Raji (cell line): ENCODE results near the gene HNRNPC.

ENCODE experiments used
- POLR2A ChIP-seq: IDR thresholded peaks from 2 replicates; pipeline ENCODE4 v1.6.1; 2011; ENCODE audit warnings: low read depth, low read length, control low read depth; ENCODE audit not compliant: insufficient read depth

The HNRNPC gene

DNA sequence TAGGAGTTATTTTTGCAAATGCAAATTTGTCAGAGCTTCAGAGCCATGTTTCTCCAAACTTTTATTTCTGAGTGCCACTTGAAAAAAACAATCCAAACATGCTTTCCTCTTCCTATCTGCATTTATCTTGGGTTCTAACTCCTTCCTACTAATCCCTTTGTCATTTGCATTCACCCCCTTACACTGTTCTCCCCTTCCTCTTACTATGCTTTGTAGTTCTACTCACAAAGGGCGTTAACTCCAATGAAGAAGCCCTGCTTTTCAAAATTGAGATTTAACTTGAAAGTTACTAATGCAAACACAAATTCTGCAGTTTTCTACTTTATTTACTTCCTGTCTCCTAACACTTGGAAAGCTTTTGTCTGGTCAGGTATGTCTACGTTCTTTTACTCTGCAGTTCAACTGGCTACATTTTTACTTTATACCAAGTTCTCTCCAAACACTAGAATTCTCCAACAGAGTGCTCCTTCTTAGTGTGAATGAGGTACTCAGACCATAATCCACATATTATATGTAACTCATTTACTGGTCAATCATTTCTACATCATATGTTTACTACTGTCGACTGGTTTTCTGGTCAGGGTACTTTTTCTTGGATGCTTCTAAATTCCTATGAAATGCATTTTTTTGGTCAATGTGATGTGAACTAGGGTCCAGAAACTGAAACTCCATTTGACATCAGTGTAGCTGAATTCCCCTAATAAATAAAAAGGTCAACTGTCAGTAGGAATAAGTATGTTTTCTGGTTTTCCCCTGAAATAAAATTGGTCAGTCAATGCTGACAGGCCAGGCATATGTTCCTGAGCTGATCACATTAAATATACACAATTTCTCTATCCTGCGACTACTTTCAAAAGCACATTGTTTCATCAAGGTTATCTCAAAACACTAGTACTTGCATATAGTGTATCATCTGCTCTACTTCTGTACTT is 62.2 kb downstream of the HNRNPC start:
- TF ChIP-seq POLR2A, result no peak

DNA sequence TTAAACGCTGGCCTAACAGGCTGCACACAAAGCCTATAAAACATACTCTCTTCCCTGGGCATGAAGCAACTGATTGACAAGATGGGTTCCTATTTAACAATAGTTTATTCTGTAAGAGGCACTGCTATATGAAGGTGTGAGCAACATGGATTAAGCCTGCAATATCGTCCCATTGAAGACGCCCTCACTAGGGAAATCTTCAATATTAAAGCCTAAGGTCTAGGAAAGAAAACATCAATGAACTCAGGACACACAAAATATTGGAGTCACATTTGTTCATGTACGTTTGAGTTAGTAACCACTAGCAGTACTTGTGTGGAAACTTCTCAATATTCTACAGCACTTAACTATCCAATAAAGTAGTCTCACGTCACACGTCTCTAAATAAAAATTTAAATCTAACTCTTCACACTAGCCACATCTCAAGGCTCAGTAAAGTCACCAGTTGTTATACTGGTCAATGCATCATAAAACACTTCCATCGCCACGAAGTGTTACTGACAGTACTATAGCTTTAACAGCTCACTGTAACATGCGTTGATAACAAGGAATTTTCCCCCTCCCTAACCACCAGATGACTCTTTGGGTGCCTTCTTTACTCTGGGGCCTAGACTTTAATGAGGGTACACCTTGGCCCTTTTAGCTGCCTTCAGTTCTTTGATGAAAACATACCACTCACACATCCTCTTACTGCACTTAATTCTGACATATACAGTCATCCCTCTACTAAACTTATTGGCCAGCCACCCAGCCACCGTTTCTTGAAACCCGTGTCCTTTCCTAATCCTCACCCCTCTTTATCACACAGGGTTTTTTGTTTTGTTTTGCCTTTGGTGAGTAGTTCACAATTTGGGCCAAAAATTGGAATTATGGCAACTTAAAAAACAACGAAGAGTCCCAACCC is 63.3 kb downstream of the HNRNPC start:
- TF ChIP-seq POLR2A, result no peak

DNA sequence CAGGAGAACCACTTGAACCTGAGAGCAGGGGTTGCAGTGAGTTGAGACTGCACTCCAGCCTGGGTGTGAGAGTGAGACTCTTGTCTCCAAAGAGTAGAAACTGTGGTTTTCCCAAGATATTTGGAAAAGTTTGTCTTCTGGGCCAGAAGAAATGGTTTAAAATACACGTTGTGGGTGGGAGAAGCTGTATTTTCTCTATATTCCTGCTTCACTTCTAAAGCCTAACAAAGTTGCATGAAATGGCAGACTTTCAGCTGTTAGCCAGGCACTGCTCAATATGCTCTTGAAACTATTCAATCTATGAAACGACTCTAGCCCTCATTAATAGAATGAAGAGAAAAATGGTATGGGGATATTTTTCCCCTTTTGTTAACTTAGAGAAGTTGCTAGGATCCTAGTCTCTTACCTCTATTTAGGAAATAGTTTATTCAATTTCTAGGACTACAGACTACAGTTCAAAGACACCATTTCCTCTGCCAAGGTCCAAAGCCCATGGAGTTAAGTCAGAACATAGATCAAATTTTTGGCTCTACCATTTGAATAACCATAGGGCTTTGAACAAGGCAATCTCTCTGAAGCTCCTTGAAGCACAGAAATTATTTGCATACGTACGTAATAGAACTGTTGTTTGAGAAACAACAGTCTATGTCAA is 64.1 kb downstream of the HNRNPC start:
- no peak for TF ChIP-seq POLR2A

DNA sequence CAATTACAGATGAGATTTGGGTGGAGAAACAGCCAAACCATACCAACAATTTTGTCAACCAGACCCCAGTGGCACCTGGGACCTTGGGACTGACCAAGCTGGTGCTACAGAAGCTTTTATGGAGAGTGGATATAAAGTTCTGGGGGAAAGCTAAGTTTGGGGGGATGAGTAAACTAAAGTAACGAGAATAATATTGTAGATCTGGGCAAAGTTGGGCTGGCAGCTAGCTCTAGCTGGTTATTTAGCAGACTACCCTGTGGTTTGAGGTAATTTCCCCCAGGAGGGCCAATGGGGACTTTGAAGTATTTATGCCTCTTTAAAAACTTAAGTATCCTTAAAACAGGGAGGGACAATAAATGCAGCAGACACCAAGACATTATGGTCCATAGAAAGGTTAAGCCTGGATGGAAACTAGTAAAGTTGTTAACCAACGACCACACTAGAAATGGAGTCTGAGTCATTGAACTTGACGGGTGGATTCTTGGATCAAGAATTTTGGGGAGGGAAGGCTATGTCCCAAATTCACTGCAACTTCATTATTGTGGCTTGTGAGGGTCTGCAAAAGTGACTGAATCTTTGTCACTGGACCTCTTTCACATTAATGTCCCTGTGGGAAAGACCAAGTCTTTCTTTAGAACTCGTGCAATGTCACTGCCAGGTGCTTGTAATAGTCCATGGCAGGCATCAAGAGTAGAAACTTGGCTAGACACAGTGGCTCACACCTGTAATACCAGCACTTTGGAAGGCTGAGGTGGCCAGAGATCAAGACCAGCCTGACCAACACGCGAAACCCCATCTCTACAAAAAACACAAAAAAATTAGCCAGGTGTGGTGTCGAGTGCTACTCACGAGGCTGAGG is 64.8 kb downstream of the HNRNPC start:
- TF ChIP-seq POLR2A, result no peak

DNA sequence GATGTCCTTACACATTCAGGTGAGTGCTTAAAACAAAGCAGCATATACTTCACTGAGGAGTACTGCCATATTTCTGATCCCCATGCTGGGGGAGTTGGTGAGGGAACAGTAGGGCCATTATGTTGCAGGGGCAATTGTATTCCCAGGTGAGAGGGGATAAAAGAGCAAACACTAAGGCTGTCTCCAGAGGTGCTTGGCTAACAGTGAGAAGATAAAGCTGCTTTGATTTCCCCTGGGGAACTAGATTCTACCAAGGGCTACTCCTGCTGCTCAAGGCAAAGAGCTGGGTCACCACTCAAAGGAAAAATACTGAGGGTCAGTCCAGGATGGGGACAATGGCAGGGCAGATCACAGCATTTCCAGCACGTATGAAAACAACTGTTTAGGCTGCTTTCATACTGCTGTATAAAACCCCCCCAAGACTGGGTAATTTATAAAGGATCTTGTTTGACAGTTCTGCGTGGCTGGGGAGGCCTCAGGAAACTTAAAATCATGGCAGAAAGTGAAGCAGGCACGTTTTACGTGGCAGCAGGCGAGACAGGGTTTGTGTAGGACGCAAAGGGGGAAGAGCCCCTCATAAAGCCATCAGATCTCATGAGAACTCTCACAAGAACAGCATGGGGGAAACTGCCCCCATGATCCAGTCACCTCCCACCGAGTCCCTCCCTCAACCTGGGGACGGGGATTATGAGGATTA is 65.6 kb downstream of the HNRNPC start:
- TF ChIP-seq POLR2A, result no peak

DNA sequence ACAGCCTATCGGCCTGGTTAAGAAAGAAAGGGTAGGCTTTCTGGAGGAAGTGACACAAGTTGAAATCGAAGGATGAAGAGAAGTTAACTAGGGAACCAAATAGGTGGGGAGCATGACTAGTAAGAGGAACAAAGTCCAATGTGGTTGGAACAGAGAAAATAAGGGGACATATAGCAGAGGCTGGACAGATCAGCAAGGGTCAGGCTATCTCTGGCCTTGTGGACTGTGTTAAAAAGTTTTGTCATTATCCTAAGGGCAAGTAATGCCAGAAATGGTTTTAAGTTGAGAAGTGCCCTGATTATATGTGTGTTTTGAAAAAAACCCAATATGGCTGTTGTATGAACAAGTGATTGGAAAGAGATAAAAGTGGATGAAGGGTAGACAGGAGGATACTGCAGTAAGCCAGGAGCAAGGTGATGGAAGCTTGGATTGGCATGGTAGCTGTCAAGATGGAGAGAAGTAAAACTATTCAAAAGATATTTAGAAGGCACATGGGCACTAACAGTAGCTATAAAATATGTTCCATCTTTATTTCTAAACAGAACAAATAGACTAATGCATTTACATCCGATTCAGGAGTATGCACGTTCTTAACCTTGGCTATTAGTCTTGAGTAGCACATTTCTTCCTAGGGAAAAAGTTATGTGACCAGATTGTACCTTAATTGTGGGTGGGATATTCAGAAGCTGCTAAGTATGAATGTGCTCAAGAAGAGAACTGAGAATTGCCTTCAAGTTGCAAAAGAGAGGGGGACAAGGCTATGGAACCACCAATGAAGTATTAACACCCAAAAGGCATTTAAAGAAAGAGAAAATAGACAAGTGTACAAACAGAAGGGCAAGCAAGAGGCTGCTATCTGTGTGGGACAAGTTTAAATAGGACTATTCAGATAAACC is 66.5 kb downstream of the HNRNPC start:
- TF ChIP-seq POLR2A, result no peak

DNA sequence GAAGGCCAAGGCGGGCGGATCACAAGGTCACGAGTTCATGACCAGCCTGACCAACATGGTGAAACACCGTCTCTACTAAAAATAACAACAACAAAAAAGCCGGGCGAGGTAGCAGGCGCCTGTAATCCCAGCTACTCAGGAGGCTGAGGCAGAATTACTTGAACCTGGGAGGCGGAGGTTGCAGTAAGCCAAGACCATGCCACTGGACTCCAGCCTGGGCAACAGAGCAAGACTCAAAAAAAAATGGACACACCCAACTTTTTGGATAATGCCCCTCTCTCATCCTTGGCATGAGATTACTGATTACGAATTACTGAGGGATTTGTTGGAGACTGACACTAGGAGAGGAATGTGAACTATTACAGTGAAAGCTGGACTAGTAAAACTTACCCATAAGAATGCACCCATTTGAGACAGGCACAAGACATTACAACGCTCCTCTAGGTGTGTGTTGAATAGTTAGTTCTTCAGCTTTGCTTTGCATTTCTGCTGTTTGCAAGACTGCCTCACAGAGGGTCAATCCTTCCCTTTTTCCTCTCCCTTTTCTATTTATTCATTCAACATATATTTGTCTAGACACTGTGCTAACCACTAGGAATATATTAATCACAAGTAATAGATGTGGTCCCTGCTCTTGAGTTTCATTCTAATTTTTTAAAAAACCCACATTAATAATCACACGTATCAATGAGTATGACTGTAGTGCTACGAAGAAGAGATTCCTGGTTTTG is 67.3 kb downstream of the HNRNPC start:
- no peak for TF ChIP-seq POLR2A

DNA sequence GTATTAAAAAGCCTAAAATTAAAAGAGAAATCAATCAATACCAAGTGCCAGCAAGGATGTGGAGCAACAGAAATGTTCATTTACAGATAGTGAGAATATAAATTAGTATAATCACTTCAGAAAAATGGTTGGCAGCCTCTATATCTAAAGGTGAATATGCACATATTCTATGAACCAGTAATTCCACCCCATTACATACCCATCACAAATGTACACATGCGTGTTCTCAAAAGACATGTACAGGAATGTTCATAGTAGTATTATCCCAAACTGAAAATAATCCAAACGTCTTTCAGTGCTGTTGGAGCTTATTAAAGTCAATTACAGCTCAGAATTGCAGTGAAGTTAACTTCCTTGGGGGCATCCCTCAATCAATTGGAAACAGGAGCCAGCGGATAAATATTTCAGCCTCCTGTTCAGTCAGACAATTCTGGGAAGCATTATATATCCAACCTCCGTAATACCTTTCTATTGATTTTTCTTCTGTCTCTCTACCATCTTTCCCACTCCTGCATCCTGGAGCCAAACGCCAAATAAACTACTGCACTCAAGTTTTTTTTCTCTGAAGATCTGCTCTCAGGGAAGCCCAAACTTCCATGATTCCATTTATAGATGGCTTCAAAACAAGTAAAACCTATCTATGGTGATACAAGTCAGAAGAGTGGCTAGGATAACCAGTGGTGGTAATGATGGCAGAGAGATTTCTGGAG is 68.3 kb downstream of the HNRNPC start:
- no peak for TF ChIP-seq POLR2A

DNA sequence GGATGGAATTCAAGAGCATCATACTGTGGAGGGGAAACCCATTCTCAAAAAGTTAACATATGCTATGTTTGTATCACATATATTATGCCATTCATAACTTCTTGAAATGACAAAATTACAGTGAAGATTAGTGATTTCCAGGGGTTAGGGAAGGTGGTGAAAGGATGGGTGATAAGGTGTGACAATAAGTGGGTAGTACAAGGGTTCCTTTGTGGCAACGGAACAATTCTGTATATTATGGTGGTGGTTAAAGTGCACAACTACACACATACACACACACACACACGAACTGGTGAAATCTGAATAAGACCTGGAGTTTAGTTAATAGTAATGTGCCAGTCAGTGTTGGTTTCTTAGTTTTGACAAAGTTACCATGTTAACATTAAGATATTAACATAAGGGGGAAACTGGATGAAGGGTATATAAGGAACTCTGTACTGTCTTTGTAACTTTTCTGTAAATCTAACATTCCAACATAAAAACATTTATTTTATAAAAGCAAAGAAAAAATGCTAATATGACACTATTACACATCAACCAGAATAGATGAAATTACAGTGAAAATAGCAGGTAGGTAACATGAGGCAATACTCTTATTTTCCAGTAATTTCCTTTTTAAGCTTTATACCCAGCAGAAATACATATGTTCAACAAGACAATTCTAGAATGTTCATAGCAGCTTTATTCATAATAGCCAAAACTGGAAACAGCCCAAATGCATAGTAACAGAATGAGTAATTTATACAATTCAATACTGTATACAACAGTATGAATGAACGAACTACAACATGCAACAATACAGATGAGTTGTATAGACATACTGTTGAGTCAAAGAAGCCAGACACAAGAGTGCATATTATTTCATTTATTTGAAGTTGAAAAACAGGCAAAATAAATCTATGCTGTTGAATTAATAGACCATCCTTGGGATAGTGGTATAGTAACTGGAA is 69.4 kb downstream of the HNRNPC start:
- TF ChIP-seq POLR2A, result no peak

DNA sequence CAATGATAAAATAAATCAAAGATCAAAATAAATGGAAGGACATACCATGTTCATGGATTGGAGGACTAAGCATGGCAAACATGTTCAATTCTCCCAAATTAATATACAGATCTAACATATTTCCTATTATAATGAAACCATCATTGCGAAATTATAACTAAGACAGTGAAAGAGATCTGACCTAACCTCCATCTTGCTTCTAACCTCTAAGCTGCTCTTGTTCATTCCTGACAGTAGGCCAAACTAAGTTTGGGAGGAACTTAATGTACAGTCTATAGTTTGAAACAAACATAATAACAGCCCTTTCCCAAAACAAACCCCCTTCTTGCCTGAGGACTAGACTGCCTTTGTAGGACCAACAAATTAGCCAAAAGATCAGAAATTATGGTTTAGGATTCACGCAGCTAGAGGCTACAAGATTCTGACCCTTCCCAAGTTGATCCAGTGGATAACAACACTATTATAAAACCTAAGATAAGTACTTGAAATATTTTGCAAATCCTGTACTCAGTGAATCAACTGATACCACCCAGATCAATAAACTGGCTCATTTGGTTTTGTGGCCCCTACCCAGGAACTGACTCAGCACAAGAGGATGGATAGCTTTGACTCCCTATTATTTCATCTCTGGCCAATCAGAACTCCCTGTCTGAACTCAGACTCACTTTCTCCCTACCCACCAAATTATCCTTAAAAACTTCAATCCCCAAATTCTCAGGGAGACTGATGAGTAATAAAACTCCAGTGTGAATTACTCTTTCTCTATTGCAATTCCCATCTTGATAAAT is 71.6 kb downstream of the HNRNPC start:
- TF ChIP-seq POLR2A, result no peak
